ENCODE results near the gene METTL8.

The METTL8 gene

GRCh38 chr2:171470129-171470528 is 36.3 kb upstream of the METTL8 start:
- Histone ChIP-seq H3K9ac (ENCODE audit: insufficient read length, low read depth) (no peak overlapping the region), H3K36me3 (ENCODE audit: insufficient read depth, insufficient read length, low read length) (peaks cover 42% of the 10 kb centered on the region), H3K9me3 (ENCODE audit: insufficient read depth, low read length) (no peaks in the 10 kb centered on the region), H3K4me3 (ENCODE audit: insufficient read length, low read depth) (no peak overlapping the region), H3K4me1 (ENCODE audit: insufficient read depth, insufficient read length) (no peaks in the 10 kb centered on the region), H3K27me3 (ENCODE audit: insufficient read depth, insufficient read length) (no peaks in the 10 kb centered on the region)
- no peak for DNase-seq (ENCODE audit: low read depth, low spot score)
- TF ChIP-seq SUZ12 (IDR thresholded peaks at IDR 0.05; ENCODE audit: extremely low read depth, insufficient read depth, insufficient read length), result no peak
- TF ChIP-seq YY1 (IDR thresholded peaks at IDR 0.05; ENCODE audit: insufficient read depth, insufficient read length), result no peak
- TF ChIP-seq ZNF274 (IDR thresholded peaks at IDR 0.05; ENCODE audit: low read depth, low read length), result no peak

GRCh38 chr2:171469176-171469575 is 35.4 kb upstream of the METTL8 start:
- no peak for DNase-seq (ENCODE audit: low read depth, low spot score)
- Histone ChIP-seq H3K4me3 (ENCODE audit: insufficient read length, low read depth) (no peak overlapping the region), H3K36me3 (ENCODE audit: insufficient read depth, insufficient read length, low read length) (peaks cover 33% of the 10 kb centered on the region)

GRCh38 chr2:171460537-171460936 is 26.7 kb upstream of the METTL8 start:
- DNase-seq (ENCODE audit: low read depth, low spot score), result no peak
- Histone ChIP-seq H3K9me3 (ENCODE audit: insufficient read depth, low read length) (no peaks in the 10 kb centered on the region), H3K27me3 (ENCODE audit: insufficient read depth, insufficient read length) (no peaks in the 10 kb centered on the region), H3K36me3 (ENCODE audit: insufficient read depth, insufficient read length, low read length) (peaks cover 40% of the 10 kb centered on the region), H3K9ac (ENCODE audit: insufficient read length, low read depth) (no peak overlapping the region), H3K4me3 (ENCODE audit: insufficient read length, low read depth) (no peak overlapping the region), H3K4me1 (ENCODE audit: insufficient read depth, insufficient read length) (no peaks in the 10 kb centered on the region)
- TF ChIP-seq SUZ12 (IDR thresholded peaks at IDR 0.05; ENCODE audit: extremely low read depth, insufficient read depth, insufficient read length) (no peak), ZNF274 (IDR thresholded peaks at IDR 0.05; ENCODE audit: low read depth, low read length) (no peak), YY1 (IDR thresholded peaks at IDR 0.05; ENCODE audit: insufficient read depth, insufficient read length) (no peak)

More at GRCh38 chr2:171469176-171469575, 35.4 kb upstream of the METTL8 start:
- Histone ChIP-seq H3K9ac (ENCODE audit: insufficient read length, low read depth) (no peak overlapping the region), H3K9me3 (ENCODE audit: insufficient read depth, low read length) (no peaks in the 10 kb centered on the region), H3K27me3 (ENCODE audit: insufficient read depth, insufficient read length) (no peaks in the 10 kb centered on the region), H3K4me1 (ENCODE audit: insufficient read depth, insufficient read length) (no peaks in the 10 kb centered on the region)
- no peak for TF ChIP-seq ZNF274 (IDR thresholded peaks at IDR 0.05; ENCODE audit: low read depth, low read length)
- no peak for TF ChIP-seq SUZ12 (IDR thresholded peaks at IDR 0.05; ENCODE audit: extremely low read depth, insufficient read depth, insufficient read length)
- TF ChIP-seq YY1 (IDR thresholded peaks at IDR 0.05; ENCODE audit: insufficient read depth, insufficient read length), result no peak

DNA sequence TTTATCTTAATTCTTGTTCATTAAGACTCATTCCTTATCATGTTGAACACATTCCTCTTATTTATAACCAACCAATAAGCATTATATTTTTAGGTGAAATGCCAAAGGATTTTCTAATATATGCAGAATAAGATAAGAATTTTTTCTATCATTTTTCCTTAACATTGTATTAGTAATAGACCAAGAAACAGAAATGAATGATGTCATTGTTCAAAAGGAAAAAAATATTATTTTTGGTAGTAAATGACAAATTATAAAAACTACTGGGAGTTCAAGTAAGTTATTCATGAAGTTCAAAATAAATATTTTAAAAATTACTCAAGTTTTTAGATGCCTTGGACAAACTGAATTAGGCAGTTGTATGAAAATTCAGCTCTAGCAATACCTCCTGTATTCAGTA is 25.7 kb upstream of the METTL8 start:
- H3K36me3 ChIP-seq (ENCODE audit: insufficient read depth, insufficient read length, low read length), result peaks cover 48% of the 10 kb centered on the region
- no peak for DNase-seq (ENCODE audit: low read depth, low spot score)
- H3K27me3 ChIP-seq (ENCODE audit: insufficient read depth, insufficient read length), result no peaks in the 10 kb centered on the region
- no peaks in the 10 kb centered on the region for H3K4me1 ChIP-seq (ENCODE audit: insufficient read depth, insufficient read length)
- H3K4me3 ChIP-seq (ENCODE audit: insufficient read length, low read depth), result no peak overlapping the region
- no peaks in the 10 kb centered on the region for H3K9me3 ChIP-seq (ENCODE audit: insufficient read depth, low read length)
- H3K9ac ChIP-seq (ENCODE audit: insufficient read length, low read depth), result no peak overlapping the region
- TF ChIP-seq YY1 (IDR thresholded peaks at IDR 0.05; ENCODE audit: insufficient read depth, insufficient read length), result no peak
- TF ChIP-seq SUZ12 (IDR thresholded peaks at IDR 0.05; ENCODE audit: extremely low read depth, insufficient read depth, insufficient read length), result no peak
- TF ChIP-seq ZNF274 (IDR thresholded peaks at IDR 0.05; ENCODE audit: low read depth, low read length), result no peak

DNA sequence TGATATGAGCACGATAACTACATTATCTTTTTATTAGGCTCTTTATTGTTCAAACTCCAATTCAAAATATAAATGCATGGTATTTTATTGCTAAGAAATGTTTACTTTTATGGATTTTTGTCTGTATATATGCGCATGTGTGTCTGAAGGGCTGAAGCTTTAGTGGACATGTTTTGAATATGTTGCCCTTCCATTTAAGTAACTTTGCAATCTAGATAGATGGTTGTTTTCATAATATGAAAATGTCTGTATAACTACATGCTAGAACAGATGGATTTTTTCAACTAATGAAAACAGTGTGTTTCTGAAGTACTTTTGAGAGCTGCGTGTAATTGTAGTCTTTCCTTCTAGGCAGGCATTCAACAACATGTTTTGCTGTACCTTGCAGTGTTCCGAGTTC is 19.0 kb upstream of the METTL8 start:
- no peak for DNase-seq (ENCODE audit: low read depth, low spot score)
- Histone ChIP-seq H3K9me3 (ENCODE audit: insufficient read depth, low read length) (no peaks in the 10 kb centered on the region), H3K27me3 (ENCODE audit: insufficient read depth, insufficient read length) (no peaks in the 10 kb centered on the region), H3K4me1 (ENCODE audit: insufficient read depth, insufficient read length) (no peaks in the 10 kb centered on the region), H3K36me3 (ENCODE audit: insufficient read depth, insufficient read length, low read length) (peaks cover 72% of the 10 kb centered on the region), H3K9ac (ENCODE audit: insufficient read length, low read depth) (no peak overlapping the region), H3K4me3 (ENCODE audit: insufficient read length, low read depth) (no peak overlapping the region)
- no peak for TF ChIP-seq YY1 (IDR thresholded peaks at IDR 0.05; ENCODE audit: insufficient read depth, insufficient read length)
- TF ChIP-seq ZNF274 (IDR thresholded peaks at IDR 0.05; ENCODE audit: low read depth, low read length), result no peak
- no peak for TF ChIP-seq SUZ12 (IDR thresholded peaks at IDR 0.05; ENCODE audit: extremely low read depth, insufficient read depth, insufficient read length)

GRCh38 chr2:171451074-171451473 is 17.3 kb upstream of the METTL8 start:
- Histone ChIP-seq H3K4me1 (ENCODE audit: insufficient read depth, insufficient read length) (no peaks in the 10 kb centered on the region), H3K9me3 (ENCODE audit: insufficient read depth, low read length) (no peaks in the 10 kb centered on the region), H3K27me3 (ENCODE audit: insufficient read depth, insufficient read length) (no peaks in the 10 kb centered on the region), H3K4me3 (ENCODE audit: insufficient read length, low read depth) (no peak overlapping the region), H3K9ac (ENCODE audit: insufficient read length, low read depth) (no peak overlapping the region), H3K36me3 (ENCODE audit: insufficient read depth, insufficient read length, low read length) (peaks cover 67% of the 10 kb centered on the region)
- no peak for DNase-seq (ENCODE audit: low read depth, low spot score)
- TF ChIP-seq YY1 (IDR thresholded peaks at IDR 0.05; ENCODE audit: insufficient read depth, insufficient read length) (no peak), ZNF274 (IDR thresholded peaks at IDR 0.05; ENCODE audit: low read depth, low read length) (no peak), SUZ12 (IDR thresholded peaks at IDR 0.05; ENCODE audit: extremely low read depth, insufficient read depth, insufficient read length) (no peak)

DNA sequence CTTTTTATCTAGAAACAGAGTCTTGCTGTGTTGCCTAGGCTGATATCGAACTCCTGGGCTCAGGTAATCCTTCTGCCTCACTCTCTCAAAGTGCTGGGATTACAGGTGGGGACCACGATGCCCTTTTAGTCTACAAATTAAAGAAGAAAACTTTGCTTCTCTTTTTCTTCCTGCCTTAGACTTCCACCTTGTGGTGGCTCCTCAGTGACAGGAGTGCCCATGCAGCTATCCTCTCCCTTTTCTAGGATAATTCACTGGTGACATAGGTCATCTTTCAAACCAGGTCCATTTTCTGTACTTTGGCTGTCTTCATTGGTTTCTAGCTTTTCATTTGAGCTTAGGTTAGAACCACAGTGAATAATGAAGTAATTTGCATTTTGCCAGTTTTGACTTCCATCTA is 13.9 kb upstream of the METTL8 start:
- Histone ChIP-seq H3K27me3 (ENCODE audit: insufficient read depth, insufficient read length) (no peaks in the 10 kb centered on the region), H3K9me3 (ENCODE audit: insufficient read depth, low read length) (no peaks in the 10 kb centered on the region), H3K4me1 (ENCODE audit: insufficient read depth, insufficient read length) (no peaks in the 10 kb centered on the region), H3K4me3 (ENCODE audit: insufficient read length, low read depth) (no peak overlapping the region), H3K36me3 (ENCODE audit: insufficient read depth, insufficient read length, low read length) (peaks cover 75% of the 10 kb centered on the region), H3K9ac (ENCODE audit: insufficient read length, low read depth) (no peak overlapping the region)
- DNase-seq (ENCODE audit: low read depth, low spot score), result no peak
- TF ChIP-seq SUZ12 (IDR thresholded peaks at IDR 0.05; ENCODE audit: extremely low read depth, insufficient read depth, insufficient read length) (no peak), YY1 (IDR thresholded peaks at IDR 0.05; ENCODE audit: insufficient read depth, insufficient read length) (no peak), ZNF274 (IDR thresholded peaks at IDR 0.05; ENCODE audit: low read depth, low read length) (no peak)

All from NT2/D1 (cell line).